Tibial nerve (tissue), 3 donors: Measurements from ENCODE around the gene PRKG2.

Experiments used
- POLR2A ChIP-seq, 2 donors: fragments of 450-650 bp; IDR thresholded peaks; one replicate each; pipeline ENCODE4 v1.6.1; 2017; ENCODE audit warnings: antibody characterized with exemption in 2 of 2, mild to moderate bottlenecking in 2 of 2, moderate library complexity in 2 of 2
- TF ChIP-seq, protein P1 (sequence below), 5 experiments: fragments of 200-600 bp in 3 of 5; fragments of 450-650 bp in 2 of 5; sonication (generic) in 3 of 5; IDR thresholded peaks; one replicate each; pipeline ENCODE4 v1.5.1; 2016 to 2019; ENCODE audit warnings: antibody characterized with exemption in 5 of 5, mild to moderate bottlenecking in 3 of 5, moderate library complexity in 2 of 5

DNA sequence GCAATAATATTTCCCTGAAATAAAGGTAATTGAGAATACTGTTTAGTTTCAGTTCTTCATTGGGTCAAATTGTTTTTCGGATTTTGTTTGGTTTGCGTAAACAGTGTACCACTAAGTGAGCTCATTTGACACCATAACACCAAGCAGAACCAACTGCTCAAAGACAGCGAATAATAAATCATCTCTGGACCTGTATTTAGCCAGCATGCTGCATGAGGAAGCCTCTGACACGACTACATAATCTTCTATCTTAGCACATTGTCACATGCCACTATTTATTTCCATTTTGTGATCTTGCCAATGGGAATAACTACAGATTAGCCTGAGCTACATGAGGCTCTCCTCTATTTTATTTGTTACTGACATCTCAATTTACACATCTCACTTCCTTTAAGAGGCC lies 12.1 kb upstream of the PRKG2 start:
- TF ChIP-seq, protein P1, sequence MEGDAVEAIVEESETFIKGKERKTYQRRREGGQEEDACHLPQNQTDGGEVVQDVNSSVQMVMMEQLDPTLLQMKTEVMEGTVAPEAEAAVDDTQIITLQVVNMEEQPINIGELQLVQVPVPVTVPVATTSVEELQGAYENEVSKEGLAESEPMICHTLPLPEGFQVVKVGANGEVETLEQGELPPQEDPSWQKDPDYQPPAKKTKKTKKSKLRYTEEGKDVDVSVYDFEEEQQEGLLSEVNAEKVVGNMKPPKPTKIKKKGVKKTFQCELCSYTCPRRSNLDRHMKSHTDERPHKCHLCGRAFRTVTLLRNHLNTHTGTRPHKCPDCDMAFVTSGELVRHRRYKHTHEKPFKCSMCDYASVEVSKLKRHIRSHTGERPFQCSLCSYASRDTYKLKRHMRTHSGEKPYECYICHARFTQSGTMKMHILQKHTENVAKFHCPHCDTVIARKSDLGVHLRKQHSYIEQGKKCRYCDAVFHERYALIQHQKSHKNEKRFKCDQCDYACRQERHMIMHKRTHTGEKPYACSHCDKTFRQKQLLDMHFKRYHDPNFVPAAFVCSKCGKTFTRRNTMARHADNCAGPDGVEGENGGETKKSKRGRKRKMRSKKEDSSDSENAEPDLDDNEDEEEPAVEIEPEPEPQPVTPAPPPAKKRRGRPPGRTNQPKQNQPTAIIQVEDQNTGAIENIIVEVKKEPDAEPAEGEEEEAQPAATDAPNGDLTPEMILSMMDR (IDR thresholded peaks at IDR 0.05) = no peak
- TF ChIP-seq POLR2A (IDR thresholded peaks at IDR 0.05) = no peak
